Liver (tissue), 3 donors: Measurements from ENCODE around the gene RILP.

Experiments
- CTCF ChIP-seq: fragments of 150-350 bp; IDR thresholded peaks from 2 replicates; pipeline ENCODE4 v1.5.1; 2017; ENCODE audit warnings: improper control_type of control experiment, low read depth, low read length; ENCODE audit not compliant: missing input control
- RAD21 ChIP-seq, 2 donors: IDR thresholded peaks; 2 replicates each; pipeline ENCODE4 v1.6.1; 2016; ENCODE audit warnings: antibody characterized with exemption in 2 of 2, mild to moderate bottlenecking in 2 of 2
- REST ChIP-seq: IDR thresholded peaks from 2 replicates; pipeline ENCODE4 v1.6.1; 2016; ENCODE audit warnings: antibody characterized with exemption, mild to moderate bottlenecking
- donor health status: healthy.
- donor health status: healthy.

- TF ChIP-seq CTCF (no peak), RAD21 (IDR thresholded peaks at IDR 0.05) (no peak), REST (no peak)
Observed at GRCh38 chr17:1673041-1673785, 23.5 kb upstream of the RILP start.
